Kidney capillary endothelial cell (primary cell): Measurements from ENCODE around the gene HOTAIR.

Experiments used
- DNase-seq: peaks from one replicate; pipeline ENCODE4 v3.0.0-alpha.2; 2018; ENCODE audit warnings: low spot score

Gene HOTAIR

DNA sequence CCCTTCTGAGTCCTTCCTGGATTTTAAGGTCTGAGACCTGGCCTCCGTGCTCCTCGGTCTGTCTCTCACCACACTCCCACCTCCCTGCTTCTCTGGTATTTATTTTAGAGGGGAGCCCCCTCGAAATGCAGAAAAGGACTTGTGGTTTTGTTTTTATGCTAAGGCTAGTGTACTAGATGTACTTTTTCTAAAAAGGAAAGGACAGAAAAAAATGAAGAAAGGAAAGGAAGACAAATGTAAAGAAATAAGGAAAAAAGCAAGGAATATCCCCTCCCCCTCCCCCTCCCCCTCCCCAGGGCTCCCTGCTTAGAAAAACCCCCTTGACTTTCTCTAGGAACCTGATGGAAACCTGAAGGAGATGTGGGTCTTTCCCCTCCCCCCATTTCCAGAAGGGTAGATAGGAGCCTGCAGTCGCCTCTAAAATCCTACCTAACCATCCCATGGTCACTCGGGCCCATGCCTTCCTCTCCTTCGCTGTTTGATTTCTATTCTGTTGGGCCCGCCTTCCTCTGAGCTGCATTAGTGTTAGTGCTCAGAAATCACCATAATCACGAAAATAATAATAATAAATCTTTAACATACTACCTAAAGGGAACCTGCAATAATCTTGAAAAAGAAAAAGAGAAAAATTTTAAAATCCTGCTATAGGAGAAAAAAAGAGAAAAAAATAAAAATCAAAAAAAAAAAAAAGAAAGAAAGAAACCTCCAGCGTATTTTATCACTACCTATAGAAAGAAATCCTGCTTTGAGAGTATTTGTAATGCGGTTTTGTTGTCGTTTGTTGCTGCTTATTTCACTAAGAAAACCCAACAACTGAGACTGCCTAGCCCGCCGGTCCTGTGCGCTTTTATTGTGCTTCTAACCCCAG lies 37.1 kb upstream of the HOTAIR start:
- no peak for DNase-seq

- no peak for DNase-seq
Observed at GRCh38 chr12:54010972-54011664, 36.4 kb upstream of the HOTAIR start.

DNA sequence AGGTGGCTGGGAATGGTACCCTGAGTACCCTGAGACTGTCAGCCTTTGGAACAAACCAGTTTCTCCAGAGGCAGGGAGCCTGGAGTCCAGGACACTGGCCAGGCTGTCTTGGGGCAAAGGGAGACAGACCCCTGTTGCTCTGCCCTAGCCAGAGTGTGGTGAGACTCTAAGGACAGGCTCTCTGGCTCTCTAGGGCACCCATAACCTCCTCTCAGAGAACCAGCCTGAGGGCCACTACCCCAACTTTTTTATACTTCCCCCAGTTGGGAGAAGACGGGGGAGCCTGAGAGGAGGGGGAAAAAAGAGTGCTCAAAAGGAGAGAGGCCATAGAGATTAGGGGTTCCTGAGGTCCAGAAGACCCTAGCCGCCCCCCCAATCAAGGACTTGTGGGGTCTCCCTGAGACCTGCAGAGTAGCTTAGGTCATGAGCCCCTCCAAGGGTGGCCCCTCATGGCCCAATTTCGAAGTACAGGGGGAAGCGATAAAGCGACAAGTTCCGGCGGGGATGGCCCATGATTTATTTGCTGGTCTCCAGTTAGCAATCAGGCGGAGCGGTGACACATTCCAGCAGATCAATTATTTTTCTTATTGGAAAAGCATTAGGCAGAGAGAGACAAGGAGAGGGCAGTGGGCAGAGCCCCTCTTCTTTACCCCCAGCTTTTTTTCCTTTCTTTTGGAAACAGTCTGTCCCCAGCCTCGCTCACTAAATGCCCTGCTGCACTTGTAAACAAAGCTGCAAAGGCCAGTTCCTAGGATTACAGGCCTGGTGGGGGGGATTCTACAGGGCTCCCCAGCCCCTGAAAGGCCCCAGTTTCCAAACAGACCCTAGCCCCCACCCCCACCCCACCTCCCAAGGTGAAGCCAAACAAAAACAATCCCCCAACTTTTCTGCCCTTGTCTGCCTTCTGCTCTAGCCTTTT lies 35.6 kb upstream of the HOTAIR start:
- DNase-seq: no peak

DNA sequence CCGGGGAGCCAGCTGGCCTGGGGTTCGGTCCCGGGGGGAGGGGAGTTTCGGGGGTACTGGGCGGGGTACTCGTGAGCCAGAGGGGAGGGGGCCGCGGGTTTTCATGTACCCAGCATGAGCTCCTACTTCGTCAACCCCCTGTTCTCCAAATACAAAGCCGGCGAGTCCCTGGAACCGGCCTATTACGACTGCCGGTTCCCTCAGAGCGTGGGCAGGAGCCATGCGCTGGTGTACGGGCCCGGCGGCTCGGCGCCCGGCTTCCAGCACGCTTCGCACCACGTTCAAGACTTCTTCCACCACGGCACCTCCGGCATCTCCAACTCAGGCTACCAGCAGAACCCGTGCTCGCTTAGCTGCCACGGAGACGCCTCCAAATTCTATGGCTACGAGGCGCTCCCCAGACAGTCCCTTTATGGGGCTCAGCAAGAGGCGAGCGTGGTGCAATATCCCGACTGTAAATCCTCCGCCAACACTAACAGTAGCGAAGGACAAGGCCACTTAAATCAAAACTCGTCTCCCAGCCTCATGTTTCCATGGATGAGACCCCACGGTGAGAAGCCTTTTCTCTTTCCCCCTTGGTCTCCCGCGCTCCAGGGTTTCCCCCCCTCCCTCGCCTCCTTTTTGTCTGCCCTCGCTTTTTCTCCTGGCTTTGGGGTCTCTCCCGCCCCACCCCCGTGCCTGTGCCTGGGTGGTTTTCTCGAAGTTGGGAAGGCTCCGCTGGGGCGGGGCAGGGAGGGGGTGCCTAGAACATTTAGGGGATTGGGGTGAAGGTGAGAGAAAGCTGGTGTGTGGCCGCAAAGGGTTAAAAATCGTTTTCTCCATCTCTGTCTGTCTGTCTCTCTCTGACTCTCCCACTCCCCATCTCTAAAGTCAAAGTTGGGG lies 34.7 kb upstream of the HOTAIR start:
- no peak for DNase-seq

DNA sequence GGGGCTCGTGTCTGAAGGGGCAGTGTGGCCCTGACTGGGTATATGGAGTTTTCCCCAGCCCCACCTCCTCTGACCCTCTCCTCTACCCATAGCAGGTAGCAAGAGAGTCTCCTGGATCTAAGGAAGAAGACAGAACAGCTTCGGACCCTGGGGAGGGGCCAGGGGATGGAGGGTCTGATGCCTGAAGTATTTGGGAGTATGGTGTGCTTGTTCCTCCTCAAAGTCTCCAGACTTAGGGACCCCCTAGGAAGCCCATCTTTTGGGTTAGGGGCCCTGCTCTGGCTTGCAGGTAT lies 33.5 kb upstream of the HOTAIR start:
- DNase-seq: no peak

- no peak for DNase-seq
Observed at GRCh38 chr12:54007538-54008259, 32.9 kb upstream of the HOTAIR start.

- DNase-seq: no peak
Observed at GRCh38 chr12:54006559-54007220, 31.9 kb upstream of the HOTAIR start.

DNA sequence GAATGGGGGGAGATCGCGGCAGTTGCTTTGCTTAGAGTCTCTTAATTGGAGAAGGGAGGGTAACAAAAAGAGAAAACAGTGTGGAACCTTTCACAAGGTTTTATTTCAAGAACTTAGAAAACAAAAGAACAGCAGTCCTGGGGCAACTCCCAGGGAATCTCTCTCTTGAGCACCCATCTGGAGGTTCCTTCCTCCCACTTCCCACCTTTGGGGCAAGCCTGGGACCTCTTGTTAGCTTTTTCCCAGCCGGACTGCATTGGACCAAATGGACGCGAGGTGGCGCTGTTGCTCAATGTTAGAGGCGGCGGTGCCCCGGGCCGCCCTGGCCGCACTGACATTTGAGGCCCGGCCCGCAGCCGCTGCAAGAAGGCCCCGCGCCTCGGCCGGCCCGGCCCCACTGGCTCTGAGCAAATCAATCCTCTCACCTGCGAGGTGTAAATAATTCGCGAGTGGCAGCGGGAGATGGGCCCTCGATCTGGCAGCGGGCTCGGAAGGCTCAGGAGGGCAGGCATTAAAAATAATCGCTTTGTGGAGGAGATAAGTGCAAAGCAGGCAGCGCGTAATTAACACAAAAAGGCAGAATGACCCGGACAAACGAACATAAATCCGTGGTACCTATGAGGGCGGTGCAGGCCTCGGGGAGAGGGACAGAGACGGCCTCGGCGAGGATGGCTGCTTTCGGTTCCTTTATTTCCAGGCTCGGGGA lies 31.3 kb upstream of the HOTAIR start:
- peak; percentile 80 for DNase-seq

DNA sequence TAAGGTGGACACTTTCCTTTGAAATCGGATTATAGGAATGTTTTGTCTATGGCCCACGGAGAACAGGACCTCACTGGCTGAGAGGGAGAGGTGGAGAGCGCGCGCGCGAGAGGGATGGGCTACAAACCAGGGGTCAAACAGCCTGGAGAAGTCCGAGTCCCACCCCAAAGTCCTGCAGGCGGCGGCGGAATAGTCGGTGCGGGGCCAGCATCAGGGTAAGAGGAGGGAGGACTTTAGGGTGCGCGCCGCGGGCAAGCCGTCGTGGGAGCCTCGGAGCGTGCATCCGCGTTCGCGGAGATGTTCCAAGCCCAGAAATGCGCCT lies 30.7 kb upstream of the HOTAIR start:
- no peak for DNase-seq

- no peak for DNase-seq
Observed at GRCh38 chr12:54004841-54005530, 30.2 kb upstream of the HOTAIR start.

- no peak for DNase-seq
Observed at GRCh38 chr12:54004063-54004840, 29.5 kb upstream of the HOTAIR start.

GRCh38 chr12:54003625-54004024 lies 28.9 kb upstream of the HOTAIR start:
- no peak for DNase-seq

DNA sequence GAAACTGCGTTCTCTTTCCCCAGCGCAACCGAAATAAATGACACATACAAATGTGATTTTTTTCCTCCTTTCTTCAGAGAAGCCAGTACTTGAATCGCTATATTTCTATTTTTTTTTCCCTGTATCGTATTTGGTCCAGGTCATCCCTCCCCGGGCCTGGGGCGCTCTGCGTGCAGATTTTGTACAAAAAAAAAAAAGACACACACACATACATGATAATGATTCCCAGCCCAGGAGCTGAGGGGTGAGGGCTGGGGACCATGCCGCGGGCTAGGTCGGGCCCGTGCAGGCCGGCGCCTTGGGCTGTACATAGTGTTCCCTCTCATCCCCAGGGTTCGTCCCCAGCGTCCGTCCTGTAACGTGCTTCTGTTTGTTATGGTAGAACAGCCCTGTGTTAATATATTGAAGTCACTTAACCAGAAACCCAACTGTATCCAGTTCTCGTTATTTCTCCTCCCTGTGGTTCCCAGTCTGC lies 28.2 kb upstream of the HOTAIR start:
- no peak for DNase-seq

- DNase-seq: no peak
Observed at GRCh38 chr12:54002278-54002914, 27.6 kb upstream of the HOTAIR start.

- DNase-seq: no peak
Observed at GRCh38 chr12:54001283-54002187, 26.8 kb upstream of the HOTAIR start.
